Thymus (tissue), 11 donors: ENCODE results near the gene ROR1. TPM values are rescaled to one million over a fixed set of nuclear protein-coding genes. Genes with fewer than 3 reads are reported as not detected.
"Not testable (repeated sequence)": the region's sequence is repeated elsewhere in the genome, so short reads cannot be mapped to it uniquely, and the experiment has no call there.

ENCODE experiments used
- DNase-seq, 9 donors: peaks; one replicate each; pipeline ENCODE4 v3.0.0-alpha.2; 2013; ENCODE audit warnings: low spot score in 9 of 9, low read depth in 6 of 9, missing footprints in 1 of 9
- H3K27ac ChIP-seq, 2 donors: one replicate each; pipeline ENCODE4 v1.5.1; 2013; ENCODE audit warnings: control low read depth in 1 of 2, low read depth in 1 of 2, low read length in 1 of 2, mild to moderate bottlenecking in 1 of 2, moderate library complexity in 1 of 2
- H3K27me3 ChIP-seq, 2 donors: one replicate each; pipeline ENCODE4 v1.5.1; 2013; ENCODE audit warnings: low read length in 1 of 2; ENCODE audit not compliant: control insufficient read depth in 2 of 2, insufficient read depth in 1 of 2
- H3K36me3 ChIP-seq, 2 donors: one replicate each; pipeline ENCODE4 v1.5.1; 2013; ENCODE audit warnings: low read length in 1 of 2, mild to moderate bottlenecking in 1 of 2, moderate library complexity in 1 of 2; ENCODE audit not compliant: control insufficient read depth in 2 of 2, insufficient read depth in 2 of 2
- H3K4me1 ChIP-seq, 2 donors: one replicate each; pipeline ENCODE4 v1.5.1; 2013; ENCODE audit warnings: low read length in 2 of 2; ENCODE audit not compliant: control insufficient read depth in 2 of 2, insufficient read depth in 2 of 2
- H3K4me3 ChIP-seq, 2 donors: one replicate each; pipeline ENCODE4 v1.5.1; 2013; ENCODE audit warnings: low read length in 2 of 2, control low read depth in 1 of 2, mild to moderate bottlenecking in 1 of 2
- H3K9me3 ChIP-seq, 2 donors: one replicate each; pipeline ENCODE4 v1.5.1; 2013; ENCODE audit warnings: low read length in 1 of 2, mild to moderate bottlenecking in 1 of 2; ENCODE audit not compliant: control insufficient read depth in 2 of 2, insufficient read depth in 1 of 2
- WGBS: extraction: QIAGEN DNeasy Blood & Tissue Kit; methylation state at CpG from one replicate; pipeline ENCODE4 v1.1.7; 2013; 5-methylcytosine and 5-hydroxymethylcytosine counted together
- polyA plus RNA-seq: library from polyadenylated mRNA; stranded (reverse); fragments of 200-250 nt; gene quantifications from one replicate; pipeline ENCODE4 v1.2.3, GENCODE V29; 2013
- total RNA-seq: library from RNA; stranded (reverse); fragments of 120-200 nt; gene quantifications from one replicate; pipeline ENCODE4 v1.2.4, GENCODE V29; 2013
- donor health status: healthy.

Gene ROR1
- total and polyA plus RNA-seq, 2 donors: 1.5 to 5.2 TPM

GRCh38 chr1:64215576-64215975 lies 441.8 kb downstream of the ROR1 start:
- no peak for DNase-seq
- 91% methylated on average over 3 of the region's 3 CpGs for WGBS
- Histone ChIP-seq H3K9me3 (no peaks in the 10 kb centered on the region), H3K4me1 (no peaks in the 10 kb centered on the region), H3K27me3 (no peaks in the 10 kb centered on the region), H3K36me3 (no peaks in the 10 kb centered on the region), H3K4me3 (no peak overlapping the region), H3K27ac (no peak overlapping the region)

- no peaks in the 10 kb centered on the region for H3K27me3 ChIP-seq
- DNase-seq: no peak
- H3K27ac ChIP-seq: no peak overlapping the region
- no peaks in the 10 kb centered on the region for H3K9me3 ChIP-seq
- H3K4me1 ChIP-seq: no peaks in the 10 kb centered on the region
- no peak overlapping the region for H3K4me3 ChIP-seq
- H3K36me3 ChIP-seq: no peaks in the 10 kb centered on the region
- whole genome bisulfite sequencing: 94% methylated on average over 5 of the region's 5 CpGs
Measured at GRCh38 chr1:64220241-64220640, 446.4 kb downstream of the ROR1 start.

- DNase-seq: no peak
- WGBS: 80% methylated on average over 7 of the region's 7 CpGs
- H3K36me3 ChIP-seq: no peaks in the 10 kb centered on the region
- no peaks in the 10 kb centered on the region for H3K4me1 ChIP-seq
- H3K9me3 ChIP-seq: no peaks in the 10 kb centered on the region
- H3K4me3 ChIP-seq: no peak overlapping the region
- H3K27ac ChIP-seq: no peak overlapping the region
- no peaks in the 10 kb centered on the region for H3K27me3 ChIP-seq
Measured at GRCh38 chr1:64223329-64224151, 449.7 kb downstream of the ROR1 start.

GRCh38 chr1:64224236-64224635 lies 450.4 kb downstream of the ROR1 start:
- H3K4me1 ChIP-seq, H3K36me3 ChIP-seq, H3K4me3 ChIP-seq, H3K27ac ChIP-seq, DNase-seq, H3K9me3 ChIP-seq, H3K27me3 ChIP-seq: not testable (repeated sequence)
- 97% methylated on average over 7 of the region's 7 CpGs for WGBS

- Histone ChIP-seq H3K4me3 (no peak overlapping the region), H3K4me1 (no peaks in the 10 kb centered on the region), H3K9me3 (no peaks in the 10 kb centered on the region), H3K27me3 (no peaks in the 10 kb centered on the region), H3K27ac (no peak overlapping the region), H3K36me3 (no peaks in the 10 kb centered on the region)
- DNase-seq: no peak
- 93% methylated on average over 10 of the region's 10 CpGs for WGBS
Measured at GRCh38 chr1:64228167-64228957, 454.5 kb downstream of the ROR1 start.

GRCh38 chr1:64229307-64229706 lies 455.5 kb downstream of the ROR1 start:
- no peaks in the 10 kb centered on the region for H3K4me1 ChIP-seq
- H3K27me3 ChIP-seq: no peaks in the 10 kb centered on the region
- H3K27ac ChIP-seq: no peak overlapping the region
- no peaks in the 10 kb centered on the region for H3K36me3 ChIP-seq
- H3K4me3 ChIP-seq: no peak overlapping the region
- no peaks in the 10 kb centered on the region for H3K9me3 ChIP-seq
- no peak for DNase-seq
- 90% methylated on average over 3 of the region's 3 CpGs for WGBS

Other genes starting within 250 kb of the ROR1 start
- 18.1 TPM for gene PGM1, start 180.6 kb upstream of the ROR1 start, total RNA-seq
- 9.6 TPM for gene PGM1, start 180.6 kb upstream of the ROR1 start, polyA plus RNA-seq